Mononuclear cell (primary cell): ENCODE results near the gene CYP1B1. TPM values are rescaled to one million over a fixed set of nuclear protein-coding genes. Genes with fewer than 3 reads are reported as not detected.

Experiments
- total RNA-seq: library from RNA; depleted of rRNA; stranded (reverse); fragments of >200 nt; gene quantifications from one replicate; pipeline ENCODE4 v1.2.3, GENCODE V29; 2012

The CYP1B1 gene
- total RNA-seq, 1 donor: 7.9 TPM

Other genes starting within 250 kb of the CYP1B1 start
- gene RMDN2, start 150.9 kb downstream of the CYP1B1 start, total RNA-seq: 9.6 TPM